ENCODE results near the gene BPIFB6. TPM values are rescaled to one million over a fixed set of nuclear protein-coding genes. Genes with fewer than 3 reads are reported as not detected.

The BPIFB6 gene, protein sequence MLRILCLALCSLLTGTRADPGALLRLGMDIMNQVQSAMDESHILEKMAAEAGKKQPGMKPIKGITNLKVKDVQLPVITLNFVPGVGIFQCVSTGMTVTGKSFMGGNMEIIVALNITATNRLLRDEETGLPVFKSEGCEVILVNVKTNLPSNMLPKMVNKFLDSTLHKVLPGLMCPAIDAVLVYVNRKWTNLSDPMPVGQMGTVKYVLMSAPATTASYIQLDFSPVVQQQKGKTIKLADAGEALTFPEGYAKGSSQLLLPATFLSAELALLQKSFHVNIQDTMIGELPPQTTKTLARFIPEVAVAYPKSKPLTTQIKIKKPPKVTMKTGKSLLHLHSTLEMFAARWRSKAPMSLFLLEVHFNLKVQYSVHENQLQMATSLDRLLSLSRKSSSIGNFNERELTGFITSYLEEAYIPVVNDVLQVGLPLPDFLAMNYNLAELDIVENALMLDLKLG
- not detected in 2 replicates for total RNA-seq

DNA sequence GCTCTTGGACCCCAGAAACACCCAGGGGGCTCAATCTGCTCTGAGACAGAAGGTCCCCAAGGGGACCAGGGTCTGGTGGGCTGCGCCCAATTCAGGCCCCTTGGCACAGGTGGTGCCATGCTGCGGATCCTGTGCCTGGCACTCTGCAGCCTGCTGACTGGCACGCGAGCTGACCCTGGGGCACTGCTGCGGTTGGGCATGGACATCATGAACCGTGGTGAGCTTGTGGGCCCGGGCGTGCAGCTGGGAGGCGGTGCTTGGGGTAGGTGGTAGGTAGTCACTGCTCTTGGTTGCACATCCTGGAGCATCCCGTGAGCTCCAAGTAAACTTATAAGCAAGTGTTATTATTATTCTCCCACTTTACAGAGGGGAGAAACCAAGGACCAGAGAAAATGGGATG, at the start of gene BPIFB6:
Gene BPIFB6 (plus strand): TSS at position 118 of the 400 bp plus-strand sequence. CDS start 0 bp downstream, at position 118.

DNA sequence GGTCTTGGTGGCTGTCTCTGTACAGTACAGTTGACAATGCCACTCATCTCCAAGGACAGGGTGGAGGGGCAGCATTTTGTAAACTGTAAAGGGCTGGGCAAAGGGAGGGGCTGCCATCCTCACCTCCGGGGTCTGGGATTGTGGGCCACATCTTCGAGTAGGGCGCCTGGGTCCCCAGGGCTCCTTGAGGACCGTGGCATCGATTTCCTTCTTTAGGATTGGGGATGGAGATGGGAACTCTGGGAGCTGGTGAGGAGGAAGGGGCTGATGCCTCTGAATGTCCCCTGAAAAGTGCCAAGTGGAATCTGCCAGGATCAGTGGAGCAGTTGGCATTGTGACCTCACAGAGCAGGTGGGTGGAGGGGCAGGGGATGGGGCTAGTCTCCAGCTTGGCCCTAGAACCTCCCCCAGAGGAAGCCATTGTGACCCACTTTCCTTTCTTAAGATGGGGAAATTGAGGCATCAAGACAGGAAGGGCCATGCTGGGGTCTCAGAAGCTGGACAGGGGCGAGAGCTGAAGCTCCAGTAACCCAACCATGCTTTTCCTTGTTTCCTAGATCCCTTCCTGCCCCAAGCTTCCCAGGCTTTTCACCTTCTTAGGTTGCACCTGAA, 27.2 kb upstream of the BPIFB6 start, which contains the start of gene SUN5:
Gene SUN5 (minus strand): TSS at position 293 of the 611 bp plus-strand sequence. CDS start 93 bp downstream, at position 200.

DNA sequence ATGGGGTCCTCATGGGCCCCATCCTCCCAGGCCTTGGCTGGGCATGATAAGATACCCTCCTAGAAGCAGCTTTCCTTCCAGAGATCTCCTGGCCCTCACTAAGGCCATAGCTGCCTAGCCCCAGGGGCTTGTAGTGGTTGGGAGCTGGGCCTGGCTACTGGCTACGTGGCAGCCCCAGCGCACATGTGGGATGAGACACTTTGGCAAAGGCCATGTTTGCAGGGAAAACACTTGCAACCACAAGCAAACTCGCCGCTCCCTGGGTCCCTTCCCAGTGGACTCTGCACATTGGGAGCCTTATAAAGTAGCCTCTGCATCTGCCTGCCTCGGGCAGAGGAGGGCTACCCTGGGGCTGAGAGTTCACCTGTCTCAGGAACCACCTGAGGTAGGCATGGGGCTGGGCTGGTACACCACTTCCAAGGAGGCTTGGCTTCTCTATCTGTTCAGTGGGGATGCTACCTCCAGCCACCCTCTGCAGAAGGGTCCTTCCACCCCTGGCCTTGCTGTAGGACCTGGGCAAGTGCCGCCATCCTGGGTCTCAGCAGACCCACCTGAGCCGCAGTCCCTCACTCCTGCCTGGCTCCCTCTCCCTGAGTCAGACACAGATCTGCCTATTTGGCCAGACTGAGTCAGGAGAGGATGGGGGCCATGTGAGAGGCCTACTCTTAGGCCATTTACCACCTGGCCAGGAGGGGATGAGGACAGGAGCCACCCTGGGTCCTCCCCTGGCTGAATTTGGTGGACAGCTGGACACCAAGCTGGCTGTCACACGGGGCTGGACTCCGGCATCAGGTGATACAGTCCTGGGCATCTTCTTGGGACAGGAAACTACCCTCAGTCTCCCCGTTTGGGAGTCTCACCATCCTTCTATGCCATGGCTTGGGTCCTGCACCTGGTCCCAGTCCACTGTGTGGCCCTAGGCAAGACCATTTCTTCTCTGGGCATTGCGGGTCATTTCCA, 23.8 kb upstream of the BPIFB6 start, which contains the start of gene BPIFB2:
Gene BPIFB2 (plus strand): TSS at position 329 of the 960 bp plus-strand sequence. CDS start 871 bp downstream, outside the sequence.

DNA sequence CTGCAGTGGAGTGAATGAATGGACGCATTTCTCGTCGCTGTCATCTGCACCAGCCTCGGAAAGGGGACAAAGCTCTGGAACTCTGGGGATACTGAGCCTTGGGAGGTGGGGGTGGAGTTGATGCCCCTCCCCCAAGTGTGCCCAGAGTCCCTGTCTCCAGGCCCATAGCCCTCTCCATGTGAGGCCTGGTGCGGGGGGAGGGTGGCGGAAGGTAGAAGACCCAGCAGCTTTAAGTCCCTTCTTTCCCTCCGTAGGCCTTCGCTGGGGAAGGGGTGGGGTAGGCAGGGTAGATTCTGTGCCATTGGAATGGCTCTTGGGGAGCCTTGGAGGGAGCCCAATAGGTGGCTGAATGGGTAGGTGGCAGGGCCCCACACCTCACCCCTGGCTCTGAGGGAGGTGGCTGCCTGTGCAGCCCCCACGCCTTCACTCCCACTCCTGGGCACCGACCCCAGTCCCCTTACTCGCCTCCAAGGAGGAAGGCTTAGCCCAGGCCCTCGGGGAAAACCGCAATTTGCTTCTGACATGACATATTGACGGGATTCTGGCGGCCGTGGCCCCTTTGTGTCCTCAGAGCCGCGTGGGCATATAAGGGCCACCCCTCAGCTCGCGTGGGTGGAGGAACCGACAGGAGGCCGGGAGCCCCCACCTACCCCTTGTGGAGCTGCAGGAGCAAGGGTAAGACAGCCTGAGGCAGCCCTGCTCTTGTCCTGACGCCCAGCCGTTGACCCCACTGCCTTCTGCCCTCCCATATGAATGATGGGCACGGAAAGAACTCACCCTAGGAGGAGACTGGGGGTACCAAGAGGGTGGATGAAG, 22.1 kb downstream of the BPIFB6 start, which contains the start of gene BPIFB3:
Gene BPIFB3 (plus strand): TSS at position 613 of the 816 bp plus-strand sequence. CDS start 1,533 bp downstream, outside the sequence.

DNA sequence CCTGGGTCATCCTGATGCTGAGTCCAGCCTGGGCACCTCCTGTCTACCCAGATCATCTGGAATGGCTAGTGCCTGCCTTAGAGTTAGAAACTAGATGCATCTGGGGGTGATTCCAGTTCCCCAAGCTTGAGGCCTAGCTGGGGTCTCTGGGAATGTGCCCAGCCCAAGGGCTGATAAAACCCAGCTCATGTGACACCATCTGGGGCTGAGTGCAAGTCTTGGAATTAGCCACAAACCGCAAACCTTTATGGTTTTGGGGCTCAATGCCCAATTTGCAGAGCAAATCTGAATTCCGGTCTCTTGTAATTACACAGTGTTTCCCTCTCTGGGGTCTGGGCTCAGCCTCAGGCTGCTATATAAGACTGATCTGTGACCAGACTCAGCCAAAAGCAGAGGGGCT, 47.8 kb downstream of the BPIFB6 start, which contains the start of gene BPIFB4:
Gene BPIFB4 (plus strand): TSS at position 385 of the 400 bp plus-strand sequence. CDS start 1,884 bp downstream, outside the sequence.

Other genes with a start within 250 kb of the BPIFB6 start
- 69.5 and 85.0 TPM in 2 replicates for gene MAPRE1, start 211.7 kb upstream of the BPIFB6 start, total RNA-seq
- gene EFCAB8, start 172.7 kb upstream of the BPIFB6 start, total RNA-seq = not detected in 2 replicates
- gene SUN5, start 27.2 kb upstream of the BPIFB6 start, total RNA-seq = not detected in 2 replicates
- not detected in 2 replicates for gene BPIFB2, start 23.9 kb upstream of the BPIFB6 start, total RNA-seq
- not detected in 2 replicates for gene BPIFB3, start 22.3 kb downstream of the BPIFB6 start, total RNA-seq
- gene BPIFB4, start 48.0 kb downstream of the BPIFB6 start, total RNA-seq = not detected in 2 replicates
- not detected in 2 replicates for gene BPIFA2, start 136.5 kb downstream of the BPIFB6 start, total RNA-seq
- gene BPIFA3, start 185.7 kb downstream of the BPIFB6 start, total RNA-seq = not detected in 2 replicates
- not detected in 2 replicates for gene BPIFA1, start 204.3 kb downstream of the BPIFB6 start, total RNA-seq